ENCODE results near the gene TMEM139.

The TMEM139 gene

DNA sequence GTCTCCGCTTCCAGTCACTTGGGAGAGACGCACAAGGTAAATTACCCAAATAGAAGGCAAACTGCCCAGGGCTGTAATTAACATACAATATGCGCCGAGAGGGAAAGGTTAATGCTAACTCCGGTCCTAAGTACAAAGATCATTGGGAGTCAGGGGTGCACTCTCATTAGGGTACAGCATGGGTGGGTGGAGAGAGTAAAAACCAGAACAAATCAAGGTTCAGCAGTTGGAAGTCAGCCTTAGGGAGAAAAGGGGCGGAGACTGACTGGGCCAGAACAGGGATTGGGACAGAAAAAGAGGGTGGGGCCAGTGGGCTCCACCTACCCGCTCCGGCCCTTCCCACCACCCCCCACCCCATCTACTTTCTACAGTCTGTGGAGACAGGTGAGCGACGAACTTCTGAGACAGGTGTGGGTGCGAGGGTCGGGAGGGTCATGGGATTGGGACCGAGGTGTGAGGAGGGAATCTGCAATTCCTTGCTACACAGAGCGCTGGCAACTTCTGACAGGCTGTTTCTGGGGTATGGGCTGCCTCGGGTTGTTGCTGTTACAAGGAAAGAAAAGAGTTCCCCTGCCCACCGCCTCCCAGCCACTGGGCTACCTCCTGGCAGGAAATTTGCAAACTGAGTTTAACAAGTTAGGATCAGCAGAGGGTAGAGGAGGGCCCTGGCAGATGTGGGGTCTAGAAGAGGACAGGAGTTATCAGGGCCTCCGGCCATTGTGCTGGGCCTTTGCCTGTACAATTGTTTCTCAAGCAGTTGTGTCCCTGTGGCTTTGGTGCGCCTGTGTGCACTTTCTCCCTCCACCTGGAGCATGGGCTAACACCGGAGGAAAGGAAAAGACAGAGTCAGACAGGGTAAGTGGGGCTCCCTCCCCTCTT, at the start of gene TMEM139:
TMEM139 (plus strand) TSS at position 368 of the 879 bp plus-strand sequence. CDS start 1,000 bp downstream, outside the sequence.
- TF ChIP-seq, protein P1, sequence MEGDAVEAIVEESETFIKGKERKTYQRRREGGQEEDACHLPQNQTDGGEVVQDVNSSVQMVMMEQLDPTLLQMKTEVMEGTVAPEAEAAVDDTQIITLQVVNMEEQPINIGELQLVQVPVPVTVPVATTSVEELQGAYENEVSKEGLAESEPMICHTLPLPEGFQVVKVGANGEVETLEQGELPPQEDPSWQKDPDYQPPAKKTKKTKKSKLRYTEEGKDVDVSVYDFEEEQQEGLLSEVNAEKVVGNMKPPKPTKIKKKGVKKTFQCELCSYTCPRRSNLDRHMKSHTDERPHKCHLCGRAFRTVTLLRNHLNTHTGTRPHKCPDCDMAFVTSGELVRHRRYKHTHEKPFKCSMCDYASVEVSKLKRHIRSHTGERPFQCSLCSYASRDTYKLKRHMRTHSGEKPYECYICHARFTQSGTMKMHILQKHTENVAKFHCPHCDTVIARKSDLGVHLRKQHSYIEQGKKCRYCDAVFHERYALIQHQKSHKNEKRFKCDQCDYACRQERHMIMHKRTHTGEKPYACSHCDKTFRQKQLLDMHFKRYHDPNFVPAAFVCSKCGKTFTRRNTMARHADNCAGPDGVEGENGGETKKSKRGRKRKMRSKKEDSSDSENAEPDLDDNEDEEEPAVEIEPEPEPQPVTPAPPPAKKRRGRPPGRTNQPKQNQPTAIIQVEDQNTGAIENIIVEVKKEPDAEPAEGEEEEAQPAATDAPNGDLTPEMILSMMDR (IDR thresholded peaks at IDR 0.05) = no peak
- Histone ChIP-seq H3K9me3 (no peaks in the 10 kb centered on the region), H3K27ac (no peak within 1 kb of the TSS), H3K4me3 (no peak within 1 kb of the TSS), H3K27me3 (no peaks in the 10 kb centered on the region), H3K4me1 (peaks cover 0 to 19% (median 13%) of the 10 kb centered on the region in 4 donors), H3K36me3 (no peaks in the 10 kb centered on the region)
- intact Hi-C loops (cut with DNase I; ENCODE audit: low total_unique reads) = no loop called here
- no peak for DNase-seq

DNA sequence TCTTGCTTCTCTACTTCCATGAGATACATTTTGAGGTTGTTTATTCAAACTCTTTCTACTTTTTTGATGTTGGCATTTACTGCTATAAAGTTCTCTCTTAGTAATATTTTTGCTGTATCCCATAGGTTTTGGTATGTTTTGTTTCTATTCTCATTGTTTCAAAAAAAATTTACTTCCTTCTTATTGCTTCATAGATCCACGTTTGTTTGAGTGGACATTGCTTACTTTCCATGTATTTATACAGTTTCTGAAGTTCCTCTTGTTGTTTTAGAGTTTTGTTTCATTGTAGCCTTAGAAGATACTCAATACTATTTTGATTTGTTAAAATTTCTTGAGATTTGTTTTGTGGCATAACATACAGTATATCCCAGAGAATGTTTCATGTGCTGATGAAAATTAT, 49.2 kb upstream of the TMEM139 start:
- intact Hi-C loops (cut with DNase I; ENCODE audit: low total_unique reads) = no loop called here
- Histone ChIP-seq H3K4me3 (no peak overlapping the region), H3K27ac (no peak overlapping the region), H3K9me3 (peaks cover 0 to 7% (median 5%) of the 10 kb centered on the region in 3 donors), H3K36me3 (no peaks in the 10 kb centered on the region), H3K4me1 (no peaks in the 10 kb centered on the region), H3K27me3 (no peaks in the 10 kb centered on the region)
- TF ChIP-seq, protein P1 (IDR thresholded peaks at IDR 0.05) = no peak
- no peak for DNase-seq

DNA sequence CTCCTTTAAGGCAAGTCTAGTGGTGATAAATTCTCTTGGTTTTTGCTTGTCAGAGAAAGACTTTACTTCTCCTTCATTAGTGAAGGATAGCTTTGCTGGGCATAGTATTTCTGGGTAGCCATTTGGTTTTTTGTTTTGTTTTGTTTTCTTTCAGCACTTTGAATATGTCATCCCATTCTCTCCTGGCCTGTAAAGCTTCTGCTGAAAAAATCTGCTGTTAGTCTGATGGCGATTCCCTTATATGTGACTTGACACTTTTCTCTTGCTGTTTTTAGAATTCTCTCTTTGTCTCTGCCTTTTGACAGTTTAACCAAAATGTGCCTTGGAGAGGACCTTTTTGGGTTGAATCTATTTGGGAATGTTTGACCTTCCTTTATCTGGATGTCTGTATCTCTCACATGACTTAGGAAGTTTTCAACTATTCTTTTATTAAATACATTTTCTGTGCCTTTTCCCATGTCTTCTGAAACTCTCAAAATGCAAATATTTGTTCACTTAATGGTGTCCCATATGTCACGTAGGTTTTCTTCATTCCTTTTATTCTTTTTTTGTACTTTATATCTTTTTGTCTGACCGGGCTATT, 48.3 kb upstream of the TMEM139 start:
- no peak for DNase-seq
- Histone ChIP-seq H3K4me3 (no peak overlapping the region), H3K9me3 (peaks cover 0 to 7% (median 5%) of the 10 kb centered on the region in 3 donors), H3K27ac (no peak overlapping the region), H3K27me3 (no peaks in the 10 kb centered on the region), H3K36me3 (no peaks in the 10 kb centered on the region), H3K4me1 (no peaks in the 10 kb centered on the region)
- TF ChIP-seq, protein P1 (IDR thresholded peaks at IDR 0.05) = no peak
- intact Hi-C loops (cut with DNase I; ENCODE audit: low total_unique reads) = no loop called here

DNA sequence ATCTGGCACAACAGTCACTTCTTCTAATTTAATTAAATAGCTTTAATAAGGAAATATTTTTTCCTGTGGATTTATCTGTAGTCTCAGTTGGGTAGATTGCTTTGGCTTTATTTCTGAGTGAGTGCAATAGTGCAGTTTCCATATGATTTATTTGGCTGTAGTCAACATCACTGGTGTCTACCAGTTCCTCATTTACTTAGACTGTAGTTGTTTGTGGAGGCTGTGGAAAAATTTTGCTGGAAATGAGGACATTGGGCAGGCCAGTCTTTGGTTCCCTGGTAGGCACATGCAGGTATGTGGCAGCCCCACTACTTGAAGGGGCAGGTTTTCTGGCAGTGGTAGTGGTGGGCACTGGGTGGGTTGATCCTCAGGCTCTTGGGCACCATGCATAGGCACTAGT, 47.4 kb upstream of the TMEM139 start:
- Histone ChIP-seq H3K27ac (no peak overlapping the region), H3K4me3 (no peak overlapping the region), H3K4me1 (no peaks in the 10 kb centered on the region), H3K27me3 (peaks cover 0 to 6% of the 10 kb centered on the region in 2 donors), H3K9me3 (peaks cover 0 to 7% (median 5%) of the 10 kb centered on the region in 3 donors), H3K36me3 (no peaks in the 10 kb centered on the region)
- TF ChIP-seq, protein P1 (IDR thresholded peaks at IDR 0.05) = no peak
- no peak for DNase-seq
- intact Hi-C loops (cut with DNase I; ENCODE audit: low total_unique reads) = no loop called here

DNA sequence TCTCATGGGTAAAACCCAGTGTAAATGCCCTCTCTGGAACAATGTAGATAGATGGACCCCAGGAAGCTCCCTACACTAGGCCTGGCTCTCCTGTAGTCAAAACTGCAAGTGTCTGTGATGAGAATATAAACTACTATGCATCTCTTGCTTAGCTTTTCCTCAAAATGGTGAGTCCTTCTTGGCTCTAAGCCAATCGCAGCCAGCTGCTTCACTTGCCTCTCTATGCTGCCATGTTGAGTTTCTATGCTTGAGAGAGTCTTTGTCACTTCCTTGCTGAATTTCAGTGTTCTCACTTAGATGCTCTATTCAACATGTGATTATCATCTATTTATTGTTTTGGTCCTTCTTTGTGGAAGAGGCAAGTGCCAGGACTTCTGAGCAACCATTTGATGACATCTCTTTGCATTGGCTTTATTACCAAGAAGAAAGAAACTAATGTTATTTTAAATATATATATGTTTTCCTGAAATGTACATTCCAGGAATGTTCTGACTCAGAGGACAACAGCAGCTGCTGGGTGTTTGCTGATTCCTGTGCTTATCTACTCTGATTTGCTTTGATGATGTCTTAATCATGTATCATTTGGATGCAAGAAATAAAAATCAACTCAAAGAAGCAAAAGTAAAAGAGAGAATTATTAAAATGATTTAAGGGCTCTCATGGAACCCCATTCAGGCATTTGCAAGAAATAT, 46.3 kb upstream of the TMEM139 start:
- H3K36me3 ChIP-seq = no peaks in the 10 kb centered on the region
- no peak overlapping the region for H3K4me3 ChIP-seq
- intact Hi-C loops (cut with DNase I; ENCODE audit: low total_unique reads) = no loop called here
- peaks cover 0 to 9% of the 10 kb centered on the region in 2 donors for H3K27me3 ChIP-seq
- H3K9me3 ChIP-seq = peaks cover 0 to 5% (median 5%) of the 10 kb centered on the region in 3 donors
- TF ChIP-seq, protein P1 (IDR thresholded peaks at IDR 0.05) = no peak
- DNase-seq = no peak
- no peaks in the 10 kb centered on the region for H3K4me1 ChIP-seq
- H3K27ac ChIP-seq = no peak overlapping the region

Measured in tibial artery (tissue), 4 donors.